GM21390 (cell line): ENCODE measurements around the gene ENTPD7.
"Not testable (repeated sequence)": the region's sequence is repeated elsewhere in the genome, so short reads cannot be mapped to it uniquely, and the experiment has no call there.

Source experiments
- ATAC-seq: cut with Tn5 transposase; IDR thresholded peaks from one replicate; pipeline ENCODE4 v1.9.1; 2021; ENCODE audit not compliant: unreplicated experiment

ENTPD7 gene

GRCh38 chr10:99742701-99743100 lies 83.4 kb downstream of the ENTPD7 start:
- ATAC-seq: no peak

- no peak for ATAC-seq
Observed at GRCh38 chr10:99743841-99744240, 84.5 kb downstream of the ENTPD7 start.

- ATAC-seq: not testable (repeated sequence)
Observed at GRCh38 chr10:99746166-99746565, 86.9 kb downstream of the ENTPD7 start.

- no peak for ATAC-seq
Observed at GRCh38 chr10:99748823-99749451, 89.6 kb downstream of the ENTPD7 start.

- ATAC-seq: no peak
Observed at GRCh38 chr10:99750641-99751040, 91.3 kb downstream of the ENTPD7 start.

GRCh38 chr10:99754670-99755069 lies 95.4 kb downstream of the ENTPD7 start:
- no peak for ATAC-seq
